ENCODE measurements around the gene CD58.

CD58 gene

GRCh38 chr1:116514708-116515525 lies 55.9 kb downstream of the CD58 start:
- ChIA-PET CTCF (interaction anchor here (0.6 to 2.8 kb wide), 9 partner anchors 11 to 376 kb away, joined by 3 to 12 read pairs (median 3); no protein-coding TSS in a partner anchor), POLR2A (no interaction called here)
- no peak overlapping the region for H3K4me3 ChIP-seq (ENCODE audit: low read depth, low read length)
- TF ChIP-seq CTCF (IDR thresholded peaks at IDR 0.05; ENCODE audit: insufficient read depth, low read length, missing control alignments), result no peak
- no peak for DNase-seq (ENCODE audit: low read depth, low spot score)

- DNase-seq (ENCODE audit: low read depth, low spot score), result no peak
- POLR2A ChIA-PET, result no interaction called here
- CTCF ChIA-PET, result interaction anchor here (1.2 to 2.8 kb wide), 4 partner anchors 10 to 28 kb away, joined by 3 to 12 read pairs (median 4); no protein-coding TSS in a partner anchor
Observed at GRCh38 chr1:116513956-116514355, 56.9 kb downstream of the CD58 start.

DNA sequence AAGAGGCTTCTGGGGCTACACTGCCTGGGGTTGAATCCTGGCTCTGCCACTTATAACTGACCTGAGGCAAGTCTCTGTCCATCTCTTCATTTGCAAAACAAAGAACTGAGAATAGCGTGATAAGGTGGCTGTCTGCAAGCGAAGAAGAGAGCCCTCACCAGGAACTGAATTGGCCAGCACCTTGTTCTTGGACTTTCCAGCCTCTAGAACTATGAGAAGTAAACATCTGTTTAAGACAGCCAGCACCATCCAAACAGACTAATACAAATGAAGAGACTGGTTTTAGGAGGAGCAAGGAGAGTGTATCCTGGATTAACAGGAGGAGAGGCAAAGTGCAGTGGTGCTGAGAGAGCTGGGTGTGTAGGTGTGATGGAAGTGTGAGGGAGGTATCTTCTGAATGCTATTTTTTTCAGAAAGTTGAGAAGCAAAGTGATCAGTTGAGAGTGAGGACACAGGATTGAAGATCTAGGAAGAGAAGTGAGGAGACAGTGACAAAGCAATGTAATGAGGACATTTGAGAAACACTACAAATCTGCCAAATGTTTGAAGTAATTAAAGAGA lies 59.3 kb downstream of the CD58 start:
- no peak for TF ChIP-seq CTCF (IDR thresholded peaks at IDR 0.05; ENCODE audit: insufficient read depth, low read length, missing control alignments)
- H3K4me3 ChIP-seq (ENCODE audit: low read depth, low read length), result no peak overlapping the region
- no peak for DNase-seq (ENCODE audit: low read depth, low spot score)
- ChIA-PET POLR2A (no interaction called here), CTCF (interaction anchor here (1.2 kb wide), 2 partner anchors 9 to 12 kb away, joined by 3 to 6 read pairs; no protein-coding TSS in a partner anchor)

More at GRCh38 chr1:116513956-116514355, 56.9 kb downstream of the CD58 start:
- no peak overlapping the region for H3K4me3 ChIP-seq (ENCODE audit: low read depth, low read length)
- no peak for TF ChIP-seq CTCF (IDR thresholded peaks at IDR 0.05; ENCODE audit: insufficient read depth, low read length, missing control alignments)

DNA sequence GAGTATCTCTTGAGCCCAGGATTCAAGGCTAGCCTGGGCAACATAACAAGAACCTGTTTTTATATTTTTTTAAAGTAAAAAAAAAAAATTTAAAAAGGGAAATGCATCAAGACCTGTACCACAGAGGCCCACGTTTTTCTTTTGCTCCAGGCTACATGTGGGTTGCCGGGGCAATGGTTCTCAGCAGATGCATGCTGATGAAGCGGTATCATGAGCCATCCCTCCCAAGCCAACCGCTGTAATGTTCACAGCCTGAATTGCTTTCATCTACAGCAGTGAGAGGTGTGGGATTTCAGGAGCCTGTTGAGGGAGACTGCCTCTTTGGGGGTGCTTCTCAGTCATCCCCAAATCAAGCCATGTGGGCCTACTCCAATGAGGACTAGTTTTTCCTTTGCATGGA lies 60.5 kb downstream of the CD58 start:
- ChIA-PET CTCF (interaction anchor here (1.2 to 29.0 kb wide), 4 partner anchors 8 to 364 kb away, joined by 3 to 1029 read pairs (median 6); no protein-coding TSS in a partner anchor), POLR2A (no interaction called here)
- no peak for TF ChIP-seq CTCF (IDR thresholded peaks at IDR 0.05; ENCODE audit: insufficient read depth, low read length, missing control alignments)
- DNase-seq (ENCODE audit: low read depth, low spot score), result no peak
- H3K4me3 ChIP-seq (ENCODE audit: low read depth, low read length), result no peak overlapping the region

- CTCF ChIA-PET, result interaction anchor here (1.1 to 29.0 kb wide), 4 partner anchors 9 to 363 kb away, joined by 5 to 1029 read pairs (median 14); no protein-coding TSS in a partner anchor
- no peak for TF ChIP-seq CTCF (IDR thresholded peaks at IDR 0.05; ENCODE audit: insufficient read depth, low read length, missing control alignments)
- H3K4me3 ChIP-seq (ENCODE audit: low read depth, low read length), result no peak overlapping the region
- POLR2A ChIA-PET, result interaction anchor here (0.7 kb wide), 1 partner anchor 16 kb away, joined by 3 read pairs; no protein-coding TSS in a partner anchor
- DNase-seq (ENCODE audit: low read depth, low spot score), result peak; percentile 62
Observed at GRCh38 chr1:116508984-116509980, 61.5 kb downstream of the CD58 start.

Measured in AG04449 (cell line).